HG02759 (cell line): ENCODE measurements around the gene FBLN7.
"Not testable (repeated sequence)": the region's sequence is repeated elsewhere in the genome, so short reads cannot be mapped to it uniquely, and the experiment has no call there.

Experiments
- ATAC-seq: cut with Tn5 transposase; IDR thresholded peaks from one replicate; pipeline ENCODE4 v1.9.1; 2021; ENCODE audit warnings: mild to moderate bottlenecking, moderate library complexity; ENCODE audit not compliant: unreplicated experiment

The FBLN7 gene

GRCh38 chr2:112138159-112139032, at the start of gene FBLN7:
FBLN7 (plus strand) TSS chr2:112138385; CDS start chr2:112138656, 271 bp downstream.
- ATAC-seq, result no peak

- ATAC-seq, result no peak
Observed at GRCh38 chr2:112089375-112089774, 48.8 kb upstream of the FBLN7 start.

- ATAC-seq, result no peak
Observed at GRCh38 chr2:112092286-112093041, 45.7 kb upstream of the FBLN7 start.

- ATAC-seq, result no peak
Observed at GRCh38 chr2:112093216-112093615, 45.0 kb upstream of the FBLN7 start.

- no peak for ATAC-seq
Observed at GRCh38 chr2:112095681-112096080, 42.5 kb upstream of the FBLN7 start.

GRCh38 chr2:112096098-112096497, 42.1 kb upstream of the FBLN7 start:
- no peak for ATAC-seq

GRCh38 chr2:112108178-112108832, 29.9 kb upstream of the FBLN7 start:
- ATAC-seq, result no peak

- ATAC-seq, result no peak
Observed at GRCh38 chr2:112109278-112109677, 28.9 kb upstream of the FBLN7 start.

GRCh38 chr2:112110966-112111365, 27.2 kb upstream of the FBLN7 start:
- ATAC-seq, result no peak

GRCh38 chr2:112113354-112113753, 24.8 kb upstream of the FBLN7 start:
- ATAC-seq, result not testable (repeated sequence)

GRCh38 chr2:112118148-112118547, 20.0 kb upstream of the FBLN7 start:
- no peak for ATAC-seq

- no peak for ATAC-seq
Observed at GRCh38 chr2:112121682-112122254, 16.4 kb upstream of the FBLN7 start.

GRCh38 chr2:112129060-112129459, 9.1 kb upstream of the FBLN7 start:
- ATAC-seq, result no peak

- ATAC-seq, result no peak
Observed at GRCh38 chr2:112133344-112133743, 4.8 kb upstream of the FBLN7 start.

- ATAC-seq, result no peak
Observed at GRCh38 chr2:112134120-112134519, 4.1 kb upstream of the FBLN7 start.

- no peak for ATAC-seq
Observed at GRCh38 chr2:112136096-112136495, 2.1 kb upstream of the FBLN7 start.

- ATAC-seq, result no peak
Observed at GRCh38 chr2:112137516-112138158, 548 bp upstream of the FBLN7 start.

- ATAC-seq, result not testable (repeated sequence)
Observed at GRCh38 chr2:112139033-112139614, 939 bp downstream of the FBLN7 start.

- not testable (repeated sequence) for ATAC-seq
Observed at GRCh38 chr2:112139661-112140204, 1.5 kb downstream of the FBLN7 start.
